Astrocyte (in vitro differentiated cells and primary cell): Measurements from ENCODE around the gene TLR9. TPM values are rescaled to one million over a fixed set of nuclear protein-coding genes. Genes with fewer than 3 reads are reported as not detected.

Experiments
- DNase-seq: peaks from one replicate; pipeline ENCODE4 v3.0.0-alpha.2; 2010; ENCODE audit warnings: low read depth
- FAIRE-seq: peaks from 2 replicates; lab custom pipeline; 2011; peaks lifted over from hg19 to GRCh38; lab: Jason Lieb, UNC
- H2AFZ ChIP-seq: 2 replicates; pipeline ENCODE4 v1.6.0; 2012; ENCODE audit warnings: low read depth, low read length, inconsistent platforms
- H3K27ac ChIP-seq: 2 replicates; pipeline ENCODE4 v1.5.1; 2011; ENCODE audit warnings: low read depth, low read length, inconsistent platforms
- H3K27me3 ChIP-seq: 2 replicates; pipeline ENCODE4 v1.6.0; 2011; ENCODE audit warnings: low read length, inconsistent platforms; ENCODE audit not compliant: insufficient read depth
- H3K36me3 ChIP-seq: 2 replicates; pipeline ENCODE4 v1.5.1; 2011; ENCODE audit warnings: low read length, inconsistent platforms; ENCODE audit not compliant: insufficient read depth
- H3K4me1 ChIP-seq: 2 replicates; pipeline ENCODE4 v1.5.1; 2011; ENCODE audit warnings: low read length, inconsistent platforms; ENCODE audit not compliant: insufficient read depth
- H3K4me2 ChIP-seq: 2 replicates; pipeline ENCODE4 v1.6.0; 2012; ENCODE audit warnings: low read length, inconsistent platforms
- H3K4me3 ChIP-seq: 2 replicates; pipeline ENCODE4 v1.5.1; 2011; ENCODE audit warnings: low read depth, mild to moderate bottlenecking, low read length, inconsistent platforms; ENCODE audit not compliant: insufficient read depth
- H3K79me2 ChIP-seq: 2 replicates; pipeline ENCODE4 v1.6.0; 2012; ENCODE audit warnings: mild to moderate bottlenecking, low read length, inconsistent platforms; ENCODE audit not compliant: insufficient read depth
- H3K9ac ChIP-seq: 2 replicates; pipeline ENCODE4 v1.6.0; 2012; ENCODE audit warnings: mild to moderate bottlenecking, low read length, inconsistent platforms
- H3K9me3 ChIP-seq: 2 replicates; pipeline ENCODE4 v1.5.1; 2012; ENCODE audit warnings: low read depth, mild to moderate bottlenecking, low read length, inconsistent platforms; ENCODE audit not compliant: insufficient read depth
- H4K20me1 ChIP-seq: 2 replicates; pipeline ENCODE4 v1.6.0; 2012; ENCODE audit warnings: low read length, inconsistent platforms; ENCODE audit not compliant: insufficient read depth
- H3K27ac Mint-ChIP-seq: one replicate; pipeline ENCODE4 v1.8.0; 2021; ENCODE audit warnings: mild to moderate bottlenecking, mixed read lengths; ENCODE audit not compliant: unreplicated experiment
- H3K27me3 Mint-ChIP-seq: one replicate; pipeline ENCODE4 v1.8.0; 2021; ENCODE audit warnings: low read depth, mixed read lengths; ENCODE audit not compliant: unreplicated experiment
- H3K36me3 Mint-ChIP-seq: one replicate; pipeline ENCODE4 v1.8.0; 2021; ENCODE audit warnings: low read depth, mixed read lengths; ENCODE audit not compliant: unreplicated experiment
- H3K4me1 Mint-ChIP-seq: one replicate; pipeline ENCODE4 v1.8.0; 2021; ENCODE audit warnings: low read depth, mixed read lengths; ENCODE audit not compliant: unreplicated experiment
- H3K4me3 Mint-ChIP-seq: one replicate; pipeline ENCODE4 v1.8.0; 2021; ENCODE audit warnings: mild to moderate bottlenecking, moderate library complexity, mixed read lengths; ENCODE audit not compliant: unreplicated experiment
- H3K9me3 Mint-ChIP-seq: one replicate; pipeline ENCODE4 v1.8.0; 2021; ENCODE audit warnings: mild to moderate bottlenecking, mixed read lengths; ENCODE audit not compliant: unreplicated experiment
- CTCF ChIP-seq: IDR thresholded peaks from 2 replicates; pipeline ENCODE4 v1.5.1; 2011; ENCODE audit warnings: low read depth, mild to moderate bottlenecking, inconsistent platforms, low read length, moderate library complexity; ENCODE audit not compliant: insufficient read depth
- EZH2 ChIP-seq: IDR thresholded peaks from 2 replicates; pipeline ENCODE4 v1.6.1; 2012; ENCODE audit warnings: mild to moderate bottlenecking, low read length, inconsistent platforms; ENCODE audit not compliant: insufficient read depth
- total RNA-seq: library from RNA; stranded (reverse); gene quantifications from 2 replicates; pipeline ENCODE4 v1.2.1, GENCODE V29; 2021

Gene TLR9
- total RNA-seq, 1 donor from 2014 or later, result 0.25 TPM

- peak overlapping the region; percentile 98 for H3K4me2 ChIP-seq
- TF ChIP-seq CTCF (no peak), EZH2 (no peak)
- DNase-seq (no peak), FAIRE-seq (no peak)
- H3K36me3 Mint-ChIP-seq, result peaks cover 9% of the 10 kb centered on the region
- H4K20me1 ChIP-seq, result peaks cover 16% of the 10 kb centered on the region
- H3K4me1 ChIP-seq, result peaks cover 10% of the 10 kb centered on the region
- H3K4me1 Mint-ChIP-seq, result peaks cover 17% of the 10 kb centered on the region
- H3K79me2 ChIP-seq, result peaks cover 20% of the 10 kb centered on the region
- peak overlapping the region; percentile 91 for H2AFZ ChIP-seq
- H3K27ac ChIP-seq, result peak overlapping the region; percentile 40
- H3K27me3 ChIP-seq, result no peaks in the 10 kb centered on the region
- no peaks in the 10 kb centered on the region for H3K9me3 Mint-ChIP-seq
- H3K27ac Mint-ChIP-seq, result peak overlapping the region; percentile 69
- peak overlapping the region; percentile 91 for H3K4me3 ChIP-seq
- peak overlapping the region; percentile 99 for H3K4me3 Mint-ChIP-seq
- peak overlapping the region; percentile 94 for H3K9ac ChIP-seq
- H3K36me3 ChIP-seq, result peaks cover 17% of the 10 kb centered on the region
- no peaks in the 10 kb centered on the region for H3K9me3 ChIP-seq
- peaks cover 9% of the 10 kb centered on the region for H3K27me3 Mint-ChIP-seq
Observed at GRCh38 chr3:52197499-52197841, 28.0 kb downstream of the TLR9 start.

- Histone ChIP-seq H3K79me2 (peaks cover 20% of the 10 kb centered on the region), H3K36me3 (peaks cover 13% of the 10 kb centered on the region), H3K9ac (no peak overlapping the region), H3K4me3 (no peak overlapping the region), H3K27ac (no peak overlapping the region), H3K4me1 (peaks cover 10% of the 10 kb centered on the region), H2AFZ (no peak overlapping the region), H4K20me1 (peaks cover 12% of the 10 kb centered on the region), H3K9me3 (no peaks in the 10 kb centered on the region), H3K27me3 (no peaks in the 10 kb centered on the region), H3K4me2 (no peak overlapping the region)
- TF ChIP-seq CTCF (no peak), EZH2 (no peak)
- Mint-ChIP-seq H3K4me3 (no peak overlapping the region), H3K4me1 (peaks cover 17% of the 10 kb centered on the region), H3K27ac (no peak overlapping the region), H3K36me3 (peaks cover 8% of the 10 kb centered on the region), H3K9me3 (no peaks in the 10 kb centered on the region), H3K27me3 (peaks cover 9% of the 10 kb centered on the region)
- FAIRE-seq (no peak), DNase-seq (no peak)
Observed at GRCh38 chr3:52196977-52197376, 28.5 kb downstream of the TLR9 start.

- Histone ChIP-seq H3K9me3 (no peaks in the 10 kb centered on the region), H3K4me2 (no peak overlapping the region), H3K79me2 (peaks cover 20% of the 10 kb centered on the region), H4K20me1 (peaks cover 12% of the 10 kb centered on the region), H3K4me1 (peaks cover 10% of the 10 kb centered on the region), H3K9ac (no peak overlapping the region), H3K4me3 (no peak overlapping the region), H3K27ac (no peak overlapping the region), H2AFZ (no peak overlapping the region), H3K27me3 (no peaks in the 10 kb centered on the region), H3K36me3 (peaks cover 7% of the 10 kb centered on the region)
- TF ChIP-seq EZH2 (no peak), CTCF (no peak)
- Mint-ChIP-seq H3K4me3 (no peak overlapping the region), H3K27me3 (peaks cover 10% of the 10 kb centered on the region), H3K36me3 (peaks cover 8% of the 10 kb centered on the region), H3K9me3 (no peaks in the 10 kb centered on the region), H3K27ac (no peak overlapping the region), H3K4me1 (peaks cover 16% of the 10 kb centered on the region)
- DNase-seq (no peak), FAIRE-seq (no peak)
Observed at GRCh38 chr3:52195823-52196331, 29.6 kb downstream of the TLR9 start.
